GM18520 (cell line): ENCODE measurements around the gene ASH1L.
"Not testable (repeated sequence)": the region's sequence is repeated elsewhere in the genome, so short reads cannot be mapped to it uniquely, and the experiment has no call there.

Experiments used
- ATAC-seq: cut with Tn5 transposase; IDR thresholded peaks from one replicate; pipeline ENCODE4 v1.9.1; 2021; ENCODE audit not compliant: unreplicated experiment

Gene ASH1L

DNA sequence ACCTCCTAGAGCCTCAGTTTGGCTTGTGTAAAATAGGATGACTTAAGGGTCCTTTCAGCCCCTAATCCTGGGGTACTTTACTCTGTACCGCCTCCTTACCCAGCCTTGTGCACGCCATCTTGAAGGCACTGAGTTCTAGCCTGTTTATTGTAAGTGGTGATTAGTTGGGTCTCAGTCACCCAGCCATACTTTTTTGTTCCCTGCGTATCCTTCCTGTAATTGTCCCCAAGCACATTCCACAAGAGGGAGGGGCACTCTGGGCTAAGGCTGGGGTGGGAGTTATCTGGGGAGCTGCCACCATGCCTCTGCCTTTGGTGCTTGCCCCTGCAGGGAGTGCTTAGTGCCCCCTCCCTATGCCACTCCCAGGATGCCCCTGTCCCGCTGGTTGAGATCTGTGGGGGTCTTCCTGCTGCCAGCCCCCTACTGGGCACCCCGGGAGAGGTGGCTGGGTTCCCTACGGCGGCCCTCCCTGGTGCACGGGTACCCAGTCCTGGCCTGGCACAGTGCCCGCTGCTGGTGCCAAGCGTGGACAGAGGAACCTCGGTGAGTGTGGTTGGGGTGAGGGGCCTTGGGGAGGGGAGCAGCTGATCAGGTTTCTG, 253.1 kb downstream of the ASH1L start:
- ATAC-seq = no peak

DNA sequence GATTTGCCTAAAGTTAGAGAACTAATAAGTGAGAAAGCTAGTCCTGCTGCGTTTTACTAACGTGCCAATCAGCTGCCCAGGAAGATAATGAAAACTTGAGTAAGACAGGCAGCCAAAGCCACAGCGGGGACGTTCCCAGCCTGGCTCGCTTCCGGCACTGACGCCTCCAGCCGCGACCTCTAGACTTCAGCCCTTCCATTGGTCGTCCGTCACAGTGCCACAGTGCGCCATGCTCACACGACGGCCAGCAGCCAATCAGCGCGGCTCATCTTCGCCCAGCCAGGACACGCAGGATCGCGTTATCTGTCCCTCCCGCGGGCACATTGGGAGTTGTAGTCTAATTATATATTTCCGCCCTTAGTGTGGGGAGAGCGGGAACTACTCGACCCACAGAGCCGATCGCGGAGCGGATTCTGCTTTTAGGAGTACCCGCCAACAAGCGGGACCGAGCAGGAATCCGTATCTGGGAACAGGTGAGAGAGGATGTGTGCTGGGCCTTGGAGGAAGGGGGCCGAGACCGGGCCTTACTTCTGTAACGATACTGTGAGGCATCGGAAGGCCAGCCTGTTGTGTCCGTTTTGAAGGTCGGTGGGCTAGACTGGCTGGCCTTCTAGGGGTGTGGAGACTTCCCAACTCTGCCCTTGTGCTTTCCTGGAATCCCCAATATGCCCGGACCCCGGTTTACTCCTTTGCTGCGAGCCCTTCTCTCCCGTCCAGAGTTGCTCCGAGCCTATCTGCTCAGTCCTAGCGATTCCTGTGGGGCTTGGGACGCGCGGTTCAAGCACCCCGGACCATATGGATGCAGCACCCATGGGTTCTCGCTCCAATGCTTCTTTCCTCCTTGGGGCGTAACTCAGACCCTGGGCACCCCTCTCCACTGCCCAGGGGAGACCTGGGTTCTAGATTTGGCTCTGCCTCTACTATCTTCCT, 253.8 kb downstream of the ASH1L start, which contains the start of gene FDPS:
TSS of gene FDPS (plus strand) at position 374 of the 930 bp plus-strand sequence. CDS start 924 bp downstream, outside the sequence.
- ATAC-seq = peak; percentile 96

DNA sequence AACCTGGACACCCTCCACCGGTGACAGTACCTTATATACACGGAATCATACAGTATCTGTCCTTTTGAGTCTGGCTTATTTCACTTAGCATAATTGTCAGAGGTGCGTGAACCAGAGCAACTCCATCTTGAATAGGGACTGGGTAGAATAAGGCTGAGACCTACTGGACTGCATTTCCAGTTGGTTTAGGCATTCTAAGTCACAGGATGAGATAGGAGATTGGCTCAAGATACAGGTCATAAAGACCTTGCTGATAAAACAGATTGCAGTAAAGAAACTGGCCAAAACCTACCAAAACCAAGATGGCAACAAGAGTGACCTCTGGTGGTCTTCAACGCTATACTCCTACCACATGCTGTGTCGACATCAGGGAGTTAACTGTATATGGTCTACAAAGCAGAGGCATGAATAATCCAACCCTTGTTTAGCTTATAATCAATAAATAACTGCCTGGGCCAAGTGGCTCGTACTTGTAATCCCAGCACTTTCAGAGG, 255.3 kb downstream of the ASH1L start:
- ATAC-seq = no peak

GRCh38 chr1:155305881-155306391, 256.7 kb downstream of the ASH1L start:
- ATAC-seq = no peak

- ATAC-seq = no peak
These were observed 258.0 kb downstream of the ASH1L start for GRCh38 chr1:155304558-155305063.

DNA sequence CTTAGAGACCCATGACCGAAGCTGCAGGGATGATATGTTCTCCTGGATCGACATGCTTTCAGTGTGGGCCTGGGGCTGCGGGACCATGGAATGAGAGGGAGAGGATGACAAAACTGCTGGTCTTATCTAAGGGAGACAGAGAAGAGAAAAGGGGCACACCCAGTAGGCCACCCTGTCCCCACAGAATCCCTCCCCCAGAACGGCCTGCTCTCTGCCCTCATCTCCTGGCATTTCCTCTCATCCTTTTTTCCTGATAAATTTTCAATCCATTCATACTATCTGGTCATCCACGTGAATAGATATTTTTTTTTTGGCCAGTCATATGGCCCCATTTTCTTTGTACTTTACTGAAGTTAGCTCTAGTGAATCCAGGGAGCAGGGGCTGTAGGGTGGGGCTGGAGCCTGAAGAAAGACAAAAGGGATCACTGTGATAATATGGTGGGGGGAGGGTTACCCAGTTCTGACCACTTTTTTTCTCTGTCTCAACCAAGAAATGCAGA, 261.2 kb downstream of the ASH1L start, which contains the start of gene PKLR:
TSS of gene PKLR (minus strand) at position 97 of the 500 bp plus-strand sequence. CDS start at position 54, 43 bp downstream.
- ATAC-seq = no peak

DNA sequence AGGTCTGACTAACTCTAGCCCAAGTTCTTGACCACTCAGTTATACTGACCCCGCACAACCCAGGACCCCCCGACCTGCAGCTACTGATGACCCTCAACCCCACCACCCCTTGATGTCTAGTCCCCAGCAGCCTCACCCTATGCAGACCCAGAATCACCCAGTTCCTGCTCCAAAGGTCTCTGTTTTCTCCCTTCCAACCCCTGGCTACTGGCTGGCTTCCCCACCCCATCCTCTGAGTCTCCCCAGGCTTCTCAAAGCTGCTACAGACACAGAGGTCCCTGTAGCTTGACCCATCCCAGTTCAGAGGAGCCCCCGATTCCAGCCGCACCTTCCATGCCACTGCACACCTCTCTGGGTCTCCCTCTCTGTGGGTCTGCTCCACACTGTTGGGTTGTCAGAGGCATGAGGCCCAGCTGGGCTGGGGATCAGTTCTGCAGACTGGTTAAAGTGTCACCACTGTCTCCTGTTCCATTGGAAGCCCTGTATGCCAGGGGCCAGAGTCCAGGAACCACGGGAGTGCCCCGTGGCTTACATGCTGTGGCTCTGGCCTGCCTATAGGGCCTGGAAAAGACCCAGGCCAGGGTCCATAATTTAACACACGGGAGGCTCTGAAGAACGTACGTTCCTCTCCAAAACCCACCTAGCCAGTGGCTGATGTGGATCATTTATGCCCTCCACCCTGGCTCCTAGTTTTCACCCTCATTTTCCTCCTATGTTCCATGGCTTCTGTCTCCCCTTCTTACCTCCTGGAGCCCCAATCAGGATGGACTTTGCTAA, 261.9 kb downstream of the ASH1L start:
- no peak for ATAC-seq

DNA sequence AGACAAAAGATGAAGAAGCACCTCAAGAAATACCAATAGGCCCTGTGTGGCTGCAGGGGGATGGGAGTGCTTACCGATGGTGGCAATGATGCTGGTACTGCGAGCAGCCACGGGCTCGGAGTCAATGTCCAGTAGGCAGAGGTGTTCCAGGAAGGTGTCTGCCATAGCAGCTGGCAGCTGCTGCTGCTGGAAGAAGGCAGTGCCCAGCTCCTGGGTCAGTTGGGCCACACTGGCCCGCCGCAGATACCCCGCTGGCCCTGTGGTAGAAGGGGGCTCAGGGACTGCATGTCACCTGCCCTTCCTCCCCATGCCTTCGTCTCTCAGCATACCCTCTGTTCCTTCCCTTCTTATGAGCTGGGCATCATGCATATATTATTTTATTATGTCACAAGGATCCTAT, 262.6 kb downstream of the ASH1L start:
- no peak for ATAC-seq

- no peak for ATAC-seq
These were observed 265.2 kb downstream of the ASH1L start for GRCh38 chr1:155297384-155297783.

DNA sequence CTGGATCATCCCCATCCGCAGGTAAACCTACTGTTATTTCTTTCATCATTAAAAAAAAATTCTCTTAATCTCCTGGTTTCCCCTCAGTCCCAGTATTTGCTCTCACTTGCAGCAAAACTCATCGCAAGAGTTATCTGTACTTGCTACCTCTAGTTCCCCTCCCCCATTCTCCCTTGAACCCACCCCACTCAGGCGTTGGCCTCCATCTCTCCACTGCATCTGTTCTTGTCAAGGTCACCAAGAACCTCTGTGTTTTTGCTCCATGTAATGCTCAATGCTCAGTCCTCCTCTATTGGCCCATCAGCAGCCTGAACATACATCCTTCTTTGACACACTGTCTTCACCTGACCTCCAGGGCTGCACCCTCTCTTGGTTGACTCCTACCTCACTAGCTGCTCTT, 265.9 kb downstream of the ASH1L start:
- no peak for ATAC-seq

DNA sequence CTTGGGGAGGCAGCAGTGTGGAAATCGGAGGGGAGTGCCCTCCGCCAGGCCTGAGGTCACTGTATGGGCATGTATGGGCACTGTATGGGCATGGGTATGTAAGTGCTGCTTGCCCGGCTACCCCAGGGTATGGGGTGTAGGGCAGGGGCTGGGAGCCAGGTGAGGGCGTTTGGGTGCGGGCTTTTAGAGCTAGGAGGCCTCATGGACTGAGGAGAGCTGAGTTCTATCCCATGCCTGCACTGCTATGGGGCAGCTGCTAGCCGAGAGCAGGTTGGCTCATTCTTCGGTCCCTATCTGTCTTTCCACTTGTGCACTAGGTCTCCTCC, 266.7 kb downstream of the ASH1L start:
- no peak for ATAC-seq

DNA sequence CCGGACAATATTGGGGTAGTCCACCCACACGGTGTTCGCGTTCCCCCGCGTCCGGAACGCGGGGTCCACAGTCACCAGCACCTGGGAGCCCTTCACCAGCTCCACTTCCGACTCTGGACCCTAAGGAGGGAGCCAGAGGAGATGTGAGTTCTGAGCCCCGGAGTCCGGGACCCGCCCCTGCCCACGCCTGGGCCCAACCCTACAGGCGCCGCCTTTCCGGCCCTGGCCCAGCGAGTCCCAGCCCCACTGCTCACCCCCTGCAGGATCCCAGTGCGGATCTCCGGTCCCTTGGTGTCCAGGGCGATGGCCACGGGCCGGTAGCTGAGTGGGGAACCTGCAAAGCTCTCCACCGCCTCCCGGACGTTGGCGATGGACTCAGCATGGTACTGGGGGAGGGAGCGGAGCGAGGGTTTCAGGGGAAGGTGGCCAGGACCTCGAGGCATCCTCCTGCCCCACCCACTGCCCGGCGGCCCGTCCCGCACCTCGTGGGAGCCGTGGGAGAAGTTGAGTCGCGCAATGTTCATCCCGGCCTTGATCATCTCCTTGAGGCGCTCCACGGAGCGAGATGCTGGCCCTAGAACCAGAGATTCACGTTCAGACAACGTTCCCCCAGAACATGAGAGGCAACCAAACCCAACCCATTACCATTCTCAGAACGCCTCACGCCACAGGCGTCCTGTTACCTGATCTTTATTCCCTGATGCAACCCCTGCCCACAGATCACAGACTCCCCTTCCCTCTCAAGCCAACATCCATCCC, 267.2 kb downstream of the ASH1L start:
- ATAC-seq = no peak

DNA sequence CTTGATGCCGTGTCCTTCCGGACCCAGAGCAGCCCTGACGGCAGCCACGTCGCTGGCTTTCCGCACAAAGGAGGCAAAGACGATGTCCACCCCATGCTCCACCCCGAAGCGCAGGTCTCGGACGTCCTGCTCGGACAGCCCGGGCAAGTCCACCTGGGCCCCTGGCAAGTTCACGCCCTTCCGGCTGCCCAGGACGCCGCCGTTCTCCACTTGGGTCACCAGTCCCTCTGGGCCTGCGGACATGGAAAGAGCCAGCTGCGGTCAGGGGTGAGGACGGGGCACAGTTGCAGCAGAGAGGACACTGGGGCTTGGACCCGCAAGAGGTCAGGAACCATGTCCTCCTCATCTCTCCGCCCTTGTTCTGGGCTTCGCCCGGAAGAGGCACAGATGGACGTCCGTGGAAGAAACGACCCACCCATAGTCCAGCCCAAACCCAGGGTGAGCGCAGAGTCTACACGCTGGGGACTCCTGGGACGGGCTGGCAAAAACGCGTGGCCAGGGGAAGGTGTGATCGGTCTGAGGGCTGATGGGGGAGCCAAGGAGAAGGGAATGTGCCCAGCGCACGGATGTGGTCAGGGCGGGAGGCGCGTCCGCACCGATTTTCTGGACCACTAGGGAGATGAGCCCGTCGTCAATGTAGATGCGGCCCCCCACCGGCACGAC, 268.0 kb downstream of the ASH1L start:
- ATAC-seq = no peak

GRCh38 chr1:155293086-155293749, 269.4 kb downstream of the ASH1L start:
- ATAC-seq = no peak

DNA sequence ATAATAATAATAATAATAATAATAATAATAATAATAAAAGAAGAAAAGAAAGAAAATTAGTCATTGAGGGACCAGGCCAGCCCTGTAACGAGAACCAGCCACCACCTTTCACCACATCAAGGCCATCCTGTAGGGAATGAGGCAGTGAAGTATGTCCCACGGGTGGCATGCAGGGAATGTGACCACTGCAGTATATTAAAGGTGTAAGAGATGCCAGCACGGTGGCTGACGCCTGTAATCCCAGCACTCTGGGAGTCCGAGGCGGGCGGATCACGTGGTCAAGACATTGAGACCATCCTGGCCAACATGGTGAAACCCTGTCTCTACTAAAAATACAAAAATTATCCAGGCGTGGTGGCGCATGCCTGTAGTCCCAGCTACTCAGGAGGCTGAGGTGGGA, 271.6 kb downstream of the ASH1L start:
- ATAC-seq = not testable (repeated sequence)

DNA sequence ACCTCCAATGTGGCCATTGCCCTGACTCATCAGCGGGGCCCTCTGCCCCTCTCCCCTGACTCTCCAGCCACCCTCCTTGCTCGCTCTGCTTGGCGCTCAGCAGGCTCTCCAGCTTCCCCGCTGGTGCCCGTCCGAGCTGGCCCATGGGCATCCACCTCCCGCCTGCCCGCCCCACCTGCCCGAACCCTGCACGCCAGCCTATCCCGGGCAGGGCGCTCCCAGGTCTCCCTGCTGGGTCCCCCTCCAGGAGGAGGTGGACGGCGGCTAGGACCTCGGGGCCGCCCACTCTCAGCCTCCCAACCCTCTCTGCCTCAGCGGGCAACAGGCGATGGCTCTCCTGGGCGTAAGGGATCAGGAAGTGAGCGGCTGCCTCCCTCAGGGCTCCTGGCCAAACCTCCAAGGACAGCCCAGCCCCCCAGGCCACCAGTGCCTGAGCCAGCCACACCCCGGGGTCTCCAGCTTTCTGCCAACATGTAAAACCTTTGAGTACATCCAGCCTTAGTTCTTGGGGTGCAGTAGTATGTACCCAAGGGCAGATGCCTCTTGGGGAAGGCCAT, 274.5 kb downstream of the ASH1L start:
- no peak for ATAC-seq

- no peak for ATAC-seq
These were observed 276.1 kb downstream of the ASH1L start for GRCh38 chr1:155286544-155286943.

- no peak for ATAC-seq
These were observed 277.0 kb downstream of the ASH1L start for GRCh38 chr1:155285631-155286044.
